Chondrocyte (in vitro differentiated cells): ENCODE results near the gene EFNA2. TPM values are rescaled to one million over a fixed set of nuclear protein-coding genes. Genes with fewer than 3 reads are reported as not detected.

ENCODE experiments used
- DNase-seq: peaks from one replicate; pipeline ENCODE4 v3.0.0; 2021; ENCODE audit warnings: mixed read lengths, low spot score
- H3K27ac Mint-ChIP-seq: one replicate; pipeline ENCODE4 v1.8.0; 2021; ENCODE audit warnings: mild to moderate bottlenecking, moderate library complexity, mixed read lengths; ENCODE audit not compliant: unreplicated experiment
- H3K27me3 Mint-ChIP-seq: 2 replicates; pipeline ENCODE4 v1.8.0; 2021; ENCODE audit warnings: low read depth, mixed read lengths
- H3K36me3 Mint-ChIP-seq: 2 replicates; pipeline ENCODE4 v1.8.0; 2021; ENCODE audit warnings: low read depth, mixed read lengths
- H3K4me1 Mint-ChIP-seq: 2 replicates; pipeline ENCODE4 v1.8.0; 2021; ENCODE audit warnings: low read depth, mild to moderate bottlenecking, mixed read lengths
- H3K4me3 Mint-ChIP-seq: one replicate; pipeline ENCODE4 v1.8.0; 2021; ENCODE audit warnings: mild to moderate bottlenecking, moderate library complexity, mixed read lengths; ENCODE audit not compliant: unreplicated experiment
- H3K9me3 Mint-ChIP-seq: 2 replicates; pipeline ENCODE4 v1.8.0; 2021; ENCODE audit warnings: low read depth, mixed read lengths
- long read RNA-seq: library from polyadenylated mRNA; stranded (forward); transcript quantifications from one replicate; pipeline ENCODE4 v2.0.0, GENCODE V29; 2021
- total RNA-seq: library from RNA; stranded (reverse); gene quantifications from 3 replicates; pipeline ENCODE4 v1.2.1, GENCODE V29; 2021
- TF ChIP-seq, protein P1 (sequence below): fragments of 200-600 bp; sonication (generic); IDR thresholded peaks from 2 replicates; pipeline ENCODE4 v1.5.0; 2021; ENCODE audit warnings: antibody characterized with exemption, mild to moderate bottlenecking, moderate library complexity

The EFNA2 gene
- 7.0 to 7.9 TPM (median 7.2 TPM) in 3 replicates for total RNA-seq
- long read RNA-seq = 0 reads

DNA sequence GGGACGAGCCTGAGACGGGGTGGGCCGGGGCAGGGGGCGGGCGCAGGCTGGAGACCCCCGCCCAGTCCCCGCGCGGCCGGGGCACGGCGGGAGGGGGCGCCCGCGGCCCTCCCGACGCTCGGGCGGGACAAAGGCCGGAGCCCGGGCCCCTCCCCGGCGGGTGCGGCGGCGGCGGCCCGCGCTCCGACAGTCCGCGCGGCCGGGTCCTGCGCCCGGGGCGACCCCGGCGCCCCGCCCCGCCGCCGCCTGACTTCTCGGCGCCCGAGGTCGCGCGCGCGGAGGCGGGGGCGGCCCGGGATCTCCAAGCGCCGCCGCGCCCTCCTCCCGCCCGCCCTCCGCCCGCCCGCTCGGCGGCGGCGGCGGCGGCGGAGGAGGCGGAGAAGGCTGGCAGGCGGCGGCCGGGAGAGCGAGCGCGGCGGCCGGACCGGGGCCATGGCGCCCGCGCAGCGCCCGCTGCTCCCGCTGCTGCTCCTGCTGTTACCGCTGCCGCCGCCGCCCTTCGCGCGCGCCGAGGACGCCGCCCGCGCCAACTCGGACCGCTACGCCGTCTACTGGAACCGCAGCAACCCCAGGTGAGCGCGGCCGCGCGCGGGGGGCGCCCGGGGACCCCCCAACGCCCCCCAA is at the start of gene EFNA2:
EFNA2 (plus strand) TSS at position 137 of the 624 bp plus-strand sequence; CDS start at position 433, 296 bp downstream.
- Mint-ChIP-seq H3K27me3 (no peaks in the 10 kb centered on the region), H3K4me3 (peak within 1 kb of the TSS; percentile 74), H3K36me3 (no peaks in the 10 kb centered on the region), H3K9me3 (no peaks in the 10 kb centered on the region), H3K4me1 (peaks cover 3% of the 10 kb centered on the region), H3K27ac (no peak within 1 kb of the TSS)
- no peak for DNase-seq
- TF ChIP-seq, protein P1, sequence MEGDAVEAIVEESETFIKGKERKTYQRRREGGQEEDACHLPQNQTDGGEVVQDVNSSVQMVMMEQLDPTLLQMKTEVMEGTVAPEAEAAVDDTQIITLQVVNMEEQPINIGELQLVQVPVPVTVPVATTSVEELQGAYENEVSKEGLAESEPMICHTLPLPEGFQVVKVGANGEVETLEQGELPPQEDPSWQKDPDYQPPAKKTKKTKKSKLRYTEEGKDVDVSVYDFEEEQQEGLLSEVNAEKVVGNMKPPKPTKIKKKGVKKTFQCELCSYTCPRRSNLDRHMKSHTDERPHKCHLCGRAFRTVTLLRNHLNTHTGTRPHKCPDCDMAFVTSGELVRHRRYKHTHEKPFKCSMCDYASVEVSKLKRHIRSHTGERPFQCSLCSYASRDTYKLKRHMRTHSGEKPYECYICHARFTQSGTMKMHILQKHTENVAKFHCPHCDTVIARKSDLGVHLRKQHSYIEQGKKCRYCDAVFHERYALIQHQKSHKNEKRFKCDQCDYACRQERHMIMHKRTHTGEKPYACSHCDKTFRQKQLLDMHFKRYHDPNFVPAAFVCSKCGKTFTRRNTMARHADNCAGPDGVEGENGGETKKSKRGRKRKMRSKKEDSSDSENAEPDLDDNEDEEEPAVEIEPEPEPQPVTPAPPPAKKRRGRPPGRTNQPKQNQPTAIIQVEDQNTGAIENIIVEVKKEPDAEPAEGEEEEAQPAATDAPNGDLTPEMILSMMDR = peak; percentile 39

DNA sequence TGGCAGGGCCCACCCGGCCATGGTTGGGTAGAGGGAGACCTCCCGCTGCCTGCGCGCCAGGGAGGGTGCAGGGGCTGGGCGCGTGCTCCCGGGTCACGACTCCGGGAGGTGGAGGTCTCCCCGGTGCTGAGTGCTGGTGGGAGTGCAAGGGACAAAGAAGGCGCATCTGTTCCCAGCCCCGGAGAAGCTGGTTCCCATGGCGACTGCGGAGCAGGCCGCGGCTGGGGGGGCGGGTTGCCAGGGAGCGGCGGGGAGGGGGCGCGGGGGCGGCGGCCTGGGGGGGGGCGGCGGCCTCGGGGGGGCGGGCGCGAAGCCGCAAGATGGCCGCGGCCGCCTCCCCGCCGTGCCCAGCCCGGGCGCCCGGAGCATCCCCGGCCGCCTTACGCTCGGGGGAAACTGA is 49.1 kb upstream of the EFNA2 start:
- H3K27ac Mint-ChIP-seq = no peak overlapping the region
- peak overlapping the region; percentile 46 for H3K4me3 Mint-ChIP-seq
- H3K9me3 Mint-ChIP-seq = no peaks in the 10 kb centered on the region
- peaks cover 23% of the 10 kb centered on the region for H3K4me1 Mint-ChIP-seq
- H3K27me3 Mint-ChIP-seq = no peaks in the 10 kb centered on the region
- no peak for DNase-seq
- TF ChIP-seq, protein P1 = no peak
- peaks cover 2% of the 10 kb centered on the region for H3K36me3 Mint-ChIP-seq

DNA sequence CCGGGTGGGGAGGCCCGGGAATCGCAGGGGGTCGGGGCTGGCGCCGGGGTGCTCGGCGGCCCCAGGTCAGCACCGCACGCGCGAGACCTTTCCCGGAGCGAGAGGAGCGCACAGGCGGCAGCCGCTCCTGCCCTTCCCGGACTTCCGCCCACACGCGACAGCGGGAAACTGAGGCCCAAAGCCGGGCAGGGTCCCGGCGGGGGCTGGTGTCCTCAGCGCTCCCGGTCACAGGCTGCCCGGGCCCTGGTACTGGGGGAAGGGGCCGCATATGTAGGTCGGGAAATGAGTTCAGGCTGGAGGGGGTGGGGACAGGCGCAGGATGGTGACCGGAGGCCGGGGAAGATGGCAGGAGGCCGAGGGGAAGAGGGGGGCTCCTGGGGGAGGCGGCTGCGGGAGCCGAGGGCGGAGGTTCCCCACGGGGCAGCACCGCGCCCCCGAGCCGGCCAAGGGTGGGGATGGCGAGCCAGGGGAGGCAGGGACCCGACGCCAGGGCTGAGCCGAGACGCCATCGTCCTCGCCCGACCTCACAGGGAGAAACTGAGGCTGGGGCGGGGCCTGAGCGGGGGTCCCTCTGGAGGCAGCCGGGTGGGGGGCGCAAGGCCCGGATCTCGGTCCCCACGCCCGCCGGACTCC is 48.5 kb upstream of the EFNA2 start:
- no peak for DNase-seq
- H3K27ac Mint-ChIP-seq = no peak overlapping the region
- no peaks in the 10 kb centered on the region for H3K27me3 Mint-ChIP-seq
- H3K9me3 Mint-ChIP-seq = no peaks in the 10 kb centered on the region
- TF ChIP-seq, protein P1 = no peak
- peak overlapping the region; percentile 65 for H3K4me3 Mint-ChIP-seq
- H3K4me1 Mint-ChIP-seq = peaks cover 22% of the 10 kb centered on the region
- no peaks in the 10 kb centered on the region for H3K36me3 Mint-ChIP-seq

DNA sequence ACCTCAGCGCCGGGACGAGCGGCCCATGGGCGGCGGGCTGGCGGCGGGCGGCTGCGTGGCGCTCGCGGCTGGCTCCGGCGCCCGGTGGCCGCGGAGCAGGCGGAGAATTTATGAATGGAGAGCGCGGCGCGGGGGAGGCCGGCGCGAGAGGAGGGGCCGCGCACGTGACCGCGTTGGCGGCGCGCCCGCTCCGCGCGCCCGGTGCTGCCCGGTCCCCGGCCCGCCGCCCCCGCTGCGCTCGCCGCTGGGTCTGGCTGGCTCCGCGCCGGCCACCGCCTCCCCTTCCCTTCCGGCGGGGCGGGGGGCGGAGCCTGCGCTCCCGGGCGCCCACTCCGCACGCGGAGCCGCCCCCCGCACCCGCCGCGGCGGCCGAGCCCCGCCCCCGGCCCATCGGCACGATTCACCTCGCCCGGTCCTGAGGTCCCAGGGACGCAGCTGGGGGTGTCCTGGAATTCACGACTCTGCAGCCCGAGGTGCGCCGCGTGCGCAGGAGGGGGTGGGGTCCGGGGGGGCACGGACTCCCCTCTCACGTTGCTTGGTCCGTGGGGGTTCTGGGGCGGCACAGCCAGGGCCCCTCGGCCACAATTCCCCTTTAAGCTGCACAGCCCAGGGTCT is 47.8 kb upstream of the EFNA2 start, which contains the start of gene CBARP:
CBARP (minus strand) TSS at position 252 of the 615 bp plus-strand sequence. CDS start 1,905 bp downstream, outside the sequence.
- H3K9me3 Mint-ChIP-seq = no peaks in the 10 kb centered on the region
- H3K27me3 Mint-ChIP-seq = no peaks in the 10 kb centered on the region
- peak within 1 kb of the TSS; percentile 69 for H3K4me3 Mint-ChIP-seq
- H3K27ac Mint-ChIP-seq = peak within 1 kb of the TSS; percentile 69
- no peaks in the 10 kb centered on the region for H3K36me3 Mint-ChIP-seq
- TF ChIP-seq, protein P1 = no peak
- H3K4me1 Mint-ChIP-seq = peaks cover 23% of the 10 kb centered on the region
- DNase-seq = no peak
